IMR-90 (cell line): ENCODE measurements around the gene ARMC9. TPM values are rescaled to one million over a fixed set of nuclear protein-coding genes. Genes with fewer than 3 reads are reported as not detected.

ENCODE experiments used
- ATAC-seq: fragments of 200-7000 bp; cut with Tn5 transposase; 2 replicates; pipeline ENCODE4 v1.9.1; 2020; ENCODE audit warnings: low read depth, mild to moderate bottlenecking, moderate library complexity
- BruUV-seq: library from RNA; stranded (reverse); fragments of 400-500 nt; replicated peaks from 2 replicates; lab custom pipeline; 2021; lab: Mats Ljungman, UMichigan
- CTCF ChIA-PET: fragments of 300-600 bp; formaldehyde crosslinking; extraction: SDS; loops from one replicate; lab custom pipeline; 2021; ENCODE audit warnings: antibody characterized with exemption; lab: Yijun Ruan, JAX
- POLR2A ChIA-PET: fragments of 300-600 bp; sonication (Branson Sonifier 250); formaldehyde crosslinking; loops from one replicate; lab custom pipeline; 2022; ENCODE audit warnings: antibody characterized with exemption; ENCODE audit not compliant: unreplicated experiment; lab: Charles Lee
- DNase-seq: peaks from one replicate; pipeline ENCODE4 v3.0.0; 2013
- H2AFZ ChIP-seq: replicated peaks from 2 replicates; pipeline ENCODE3; 2013; ENCODE audit warnings: low read length, mild to moderate bottlenecking; ENCODE audit not compliant: poor library complexity
- H2AK5ac ChIP-seq: 2 replicates; pipeline ENCODE4 v1.6.1; 2013; ENCODE audit warnings: low read depth, low read length, inconsistent platforms
- H2AK9ac ChIP-seq: replicated peaks from 2 replicates; pipeline ENCODE3; 2013; ENCODE audit warnings: mild to moderate bottlenecking, low read depth, low read length, moderate library complexity; ENCODE audit not compliant: poor library complexity
- H2BK120ac ChIP-seq: 2 replicates; pipeline ENCODE4 v1.6.1; 2013; ENCODE audit warnings: low read depth, low read length, inconsistent platforms
- H2BK15ac ChIP-seq: 3 replicates; pipeline ENCODE4 v1.6.1; 2013; ENCODE audit warnings: low read depth, low read length, inconsistent platforms
- H2BK20ac ChIP-seq: 2 replicates; pipeline ENCODE4 v1.6.1; 2013; ENCODE audit warnings: low read depth, mild to moderate bottlenecking, inconsistent platforms, low read length, moderate library complexity
- H2BK5ac ChIP-seq: 2 replicates; pipeline ENCODE4 v1.6.1; 2013; ENCODE audit warnings: mild to moderate bottlenecking, low read depth, low read length, inconsistent platforms; ENCODE audit not compliant: poor library complexity, severe bottlenecking
- H3K14ac ChIP-seq: replicated peaks from 2 replicates; pipeline ENCODE4 v1.6.1; 2013; ENCODE audit warnings: low read depth, low read length, inconsistent platforms
- H3K18ac ChIP-seq: 2 replicates; pipeline ENCODE4 v1.6.1; 2013; ENCODE audit warnings: low read depth, low read length, control low read depth
- H3K23ac ChIP-seq: 2 replicates; pipeline ENCODE4 v1.6.1; 2013; ENCODE audit warnings: low read depth, low read length, inconsistent platforms
- H3K27ac ChIP-seq: 2 replicates; pipeline ENCODE4 v1.5.1; 2013; ENCODE audit warnings: mild to moderate bottlenecking, control low read depth, low read length; ENCODE audit not compliant: insufficient read depth
- H3K27me3 ChIP-seq: 2 replicates; pipeline ENCODE4 v1.6.1; 2013; ENCODE audit warnings: low read length; ENCODE audit not compliant: control insufficient read depth, insufficient read depth
- H3K36me3 ChIP-seq: 2 replicates; pipeline ENCODE4 v1.6.1; 2013; ENCODE audit warnings: low read length, mixed read lengths; ENCODE audit not compliant: control insufficient read depth, insufficient read depth
- H3K4ac ChIP-seq: 2 replicates; pipeline ENCODE4 v1.6.1; 2013; ENCODE audit warnings: low read depth, low read length, inconsistent platforms
- H3K4me1 ChIP-seq: 2 replicates; pipeline ENCODE4 v1.6.1; 2013; ENCODE audit warnings: low read length, mixed read lengths; ENCODE audit not compliant: control insufficient read depth, insufficient read depth
- H3K4me2 ChIP-seq: 2 replicates; pipeline ENCODE4 v1.6.1; 2013; ENCODE audit warnings: low read depth, mild to moderate bottlenecking, control low read depth, low read length, moderate library complexity
- H3K4me3 ChIP-seq: 2 replicates; pipeline ENCODE4 v1.5.1; 2013; ENCODE audit warnings: low read depth, mild to moderate bottlenecking, control low read depth, low read length, moderate library complexity; ENCODE audit not compliant: insufficient read depth
- H3K56ac ChIP-seq: 2 replicates; pipeline ENCODE4 v1.6.1; 2013; ENCODE audit warnings: low read length, inconsistent platforms; ENCODE audit not compliant: insufficient read depth; ENCODE audit errors: extremely low read depth
- H3K79me1 ChIP-seq, 2 experiments: 2 replicates each; pipeline ENCODE4 v1.6.1; 2013; ENCODE audit warnings: low read length in 2 of 2, inconsistent platforms in 1 of 2, low read depth in 1 of 2
- H3K9ac ChIP-seq: 2 replicates; pipeline ENCODE4 v1.6.1; 2013; ENCODE audit warnings: low read depth, low read length, control low read depth
- H3K9me1 ChIP-seq: 2 replicates; pipeline ENCODE4 v1.6.1; 2013; ENCODE audit warnings: low read length, inconsistent platforms; ENCODE audit not compliant: insufficient read depth
- H3K9me3 ChIP-seq: 2 replicates; pipeline ENCODE4 v1.6.1; 2013; ENCODE audit warnings: low read length; ENCODE audit not compliant: control insufficient read depth, insufficient read depth
- H4K20me1 ChIP-seq: 2 replicates; pipeline ENCODE4 v1.6.1; 2013; ENCODE audit warnings: low read length, inconsistent platforms; ENCODE audit not compliant: insufficient read depth
- H4K5ac ChIP-seq: 2 replicates; pipeline ENCODE4 v1.6.1; 2013; ENCODE audit warnings: mild to moderate bottlenecking, low read depth, low read length, control low read depth
- H4K8ac ChIP-seq, 2 experiments: 2 replicates each; pipeline ENCODE4 v1.6.1; 2013; ENCODE audit warnings: low read depth in 2 of 2, low read length in 2 of 2, control low read depth in 1 of 2, inconsistent platforms in 1 of 2
- H4K91ac ChIP-seq: 2 replicates; pipeline ENCODE4 v1.6.1; 2013; ENCODE audit warnings: low read depth, low read length, inconsistent platforms; ENCODE audit not compliant: insufficient read depth
- BHLHE40 ChIP-seq: fragments of 150-350 bp; IDR thresholded peaks from 2 replicates; pipeline ENCODE4 v1.6.1; 2016; ENCODE audit warnings: mild to moderate bottlenecking, low read depth, low read length
- RAD21 ChIP-seq: IDR thresholded peaks from 2 replicates; pipeline ENCODE4 v1.6.1; 2012; ENCODE audit warnings: low read length, improper control_type of control experiment
- WGBS, 2 experiments: methylation state at CpG; one replicate each; pipeline versions ENCODE4 v1.1.5 to v1.1.7; 2013; ENCODE audit warnings: missing lambda C conversion rate in 2 of 2; ENCODE audit not compliant: insufficient read length in 1 of 2; ENCODE audit errors: extremely low coverage in 2 of 2; 5-methylcytosine and 5-hydroxymethylcytosine counted together
- dilution Hi-C: fragments of 300-500 bp; cut with HindIII; formaldehyde crosslinking; loops from one replicate; pipeline ENCODE4 v1.14.3; 2018; ENCODE audit warnings: low sequenced_read_pairs; ENCODE audit not compliant: unreplicated experiment
- in situ Hi-C: fragments of 300-500 bp; cut with MboI; formaldehyde crosslinking; loops from 3 replicates; pipeline ENCODE4 v1.14.3; 2019; ENCODE audit warnings: low sequenced_read_pairs, inconsistent platforms, mixed read lengths
- intact Hi-C: fragments of 100-400 bp; cut with micrococcal nuclease; formaldehyde crosslinking; loops from 2 replicates; pipeline ENCODE4 v1.10.0; 2022
- polyA plus RNA-seq, 3 experiments: library from polyadenylated mRNA; depleted of rRNA; stranded (reverse); fragments of >200 nt; gene quantifications; 2 replicates each; pipeline ENCODE4 v1.2.3, GENCODE V29; 2012; ENCODE audit warnings: low replicate concordance in 1 of 3
- total RNA-seq: library from RNA; depleted of rRNA; stranded (reverse); fragments of >200 nt; gene quantifications from 2 replicates; pipeline ENCODE4 v1.2.3, GENCODE V29; 2012
- TF ChIP-seq, protein P1 (sequence below): fragments of 150-350 bp; IDR thresholded peaks from 2 replicates; pipeline ENCODE4 v1.6.1; 2016; ENCODE audit warnings: low read depth, mild to moderate bottlenecking, low read length, moderate library complexity, borderline replicate concordance

The ARMC9 gene
- total and polyA plus RNA-seq, 2 of the 4 experiments (the other 2 are of a cell fraction), result 36.0 to 46.6 TPM

DNA sequence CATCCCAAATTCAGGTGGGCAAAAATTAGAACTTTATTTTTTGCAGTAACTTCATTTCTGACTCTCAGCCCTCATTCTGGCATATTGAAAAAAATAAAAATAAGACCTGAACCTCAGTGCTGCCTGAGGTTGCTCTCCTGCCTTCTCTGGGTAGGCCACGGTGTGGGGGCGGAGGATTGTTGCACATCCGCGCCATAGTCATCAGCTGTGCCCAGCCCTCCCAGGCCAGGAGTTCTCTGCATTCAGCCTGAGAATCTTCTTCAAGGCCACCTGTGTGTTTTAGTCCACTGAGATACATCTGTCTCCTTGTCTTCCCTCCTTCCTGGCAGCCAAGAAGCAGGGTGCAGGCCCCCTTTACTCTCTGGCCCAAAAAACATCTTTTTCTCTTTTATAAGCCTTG, 94.7 kb downstream of the ARMC9 start:
- no TSS peak for BruUV-seq
- Histone ChIP-seq H2BK15ac (no peak overlapping the region), H3K23ac (no peak overlapping the region), H3K4me1 (no peaks in the 10 kb centered on the region), H4K5ac (no peak overlapping the region), H3K9me3 (no peaks in the 10 kb centered on the region), H3K56ac (no peak overlapping the region), H2AK9ac (no peak overlapping the region), H2BK5ac (no peak overlapping the region), H2AFZ (no peak overlapping the region), H4K8ac (no peak overlapping the region), H2BK20ac (no peak overlapping the region), H2AK5ac (no peak overlapping the region), H3K4me3 (no peak overlapping the region), H3K27ac (no peak overlapping the region), H2BK120ac (no peak overlapping the region), H4K91ac (no peak overlapping the region), H3K4ac (no peak overlapping the region), H3K79me1 (no peaks in the 10 kb centered on the region), H3K36me3 (peaks cover 28% of the 10 kb centered on the region), H3K18ac (no peak overlapping the region), H4K20me1 (no peaks in the 10 kb centered on the region), H3K9me1 (0 out of 2 replicates have a peak, but pooled peaks cover 6% of the 10 kb centered on the region), H3K14ac (no peak overlapping the region), H3K4me2 (no peak overlapping the region), H3K9ac (no peak overlapping the region), H3K27me3 (no peaks in the 10 kb centered on the region)
- CTCF ChIA-PET, result interaction anchor here (1.0 kb wide), 1 partner anchor 120 kb away, joined by 3 read pairs; no protein-coding TSS in a partner anchor
- intact Hi-C loops, result no loop called here
- dilution Hi-C loops, result no loop called here
- in situ Hi-C loops, result no loop called here
- ATAC-seq (no peak), DNase-seq (no peak)
- TF ChIP-seq RAD21 (no peak), BHLHE40 (no peak)
- TF ChIP-seq, protein P1, sequence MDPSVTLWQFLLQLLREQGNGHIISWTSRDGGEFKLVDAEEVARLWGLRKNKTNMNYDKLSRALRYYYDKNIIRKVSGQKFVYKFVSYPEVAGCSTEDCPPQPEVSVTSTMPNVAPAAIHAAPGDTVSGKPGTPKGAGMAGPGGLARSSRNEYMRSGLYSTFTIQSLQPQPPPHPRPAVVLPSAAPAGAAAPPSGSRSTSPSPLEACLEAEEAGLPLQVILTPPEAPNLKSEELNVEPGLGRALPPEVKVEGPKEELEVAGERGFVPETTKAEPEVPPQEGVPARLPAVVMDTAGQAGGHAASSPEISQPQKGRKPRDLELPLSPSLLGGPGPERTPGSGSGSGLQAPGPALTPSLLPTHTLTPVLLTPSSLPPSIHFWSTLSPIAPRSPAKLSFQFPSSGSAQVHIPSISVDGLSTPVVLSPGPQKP, result no peak
- WGBS, 2 experiments, result no CpG with 5 or more reads among the region's 4 CpGs
- POLR2A ChIA-PET, result no interaction called here
